GM23338 (cell line): Measurements from ENCODE around the gene OR2L3. TPM values are rescaled to one million over a fixed set of nuclear protein-coding genes. Genes with fewer than 3 reads are reported as not detected.

Source experiments
- ATAC-seq: fragments of 200-7000 bp; cut with Tn5 transposase; 3 replicates; pipeline ENCODE4 v1.9.1; 2020
- DNase-seq: peaks from one replicate; pipeline ENCODE4 v3.0.0-alpha.2; 2015; ENCODE audit warnings: low spot score
- H2AFZ ChIP-seq: fragments of 200-600 bp; sonication (generic); 2 replicates; pipeline ENCODE4 v1.8.0; 2016; ENCODE audit warnings: antibody characterized with exemption, mild to moderate bottlenecking, moderate library complexity
- H3F3A ChIP-seq: fragments of 200-600 bp; sonication (generic); replicated peaks from 2 replicates; pipeline ENCODE4 v1.8.0; 2017; ENCODE audit warnings: antibody characterized with exemption, mixed run types, low read depth
- H3K27ac ChIP-seq: fragments of 200-600 bp; sonication (generic); 2 replicates; pipeline ENCODE4 v1.6.1; 2016; ENCODE audit warnings: low read depth
- H3K27me3 ChIP-seq: fragments of 200-600 bp; sonication (generic); 2 replicates; pipeline ENCODE4 v1.8.0; 2016; ENCODE audit warnings: mild to moderate bottlenecking, mixed run types, moderate library complexity; ENCODE audit not compliant: insufficient read depth
- H3K36me3 ChIP-seq: fragments of 200-600 bp; sonication (generic); 2 replicates; pipeline ENCODE4 v1.8.0; 2016; ENCODE audit warnings: mild to moderate bottlenecking; ENCODE audit not compliant: insufficient read depth
- H3K4me1 ChIP-seq: fragments of 200-600 bp; sonication (generic); 2 replicates; pipeline ENCODE4 v1.8.0; 2016; ENCODE audit warnings: mild to moderate bottlenecking, moderate library complexity; ENCODE audit not compliant: insufficient read depth
- H3K4me2 ChIP-seq: fragments of 200-600 bp; sonication (generic); 2 replicates; pipeline ENCODE4 v1.7.1; 2017; ENCODE audit warnings: mixed run types
- H3K4me3 ChIP-seq: fragments of 200-600 bp; sonication (generic); 2 replicates; pipeline ENCODE4 v1.6.1; 2016; ENCODE audit warnings: mixed run types
- H3K79me2 ChIP-seq: fragments of 200-600 bp; sonication (generic); replicated peaks from 2 replicates; pipeline ENCODE4 v1.8.0; 2017; ENCODE audit warnings: mild to moderate bottlenecking; ENCODE audit not compliant: insufficient read depth
- H3K9me2 ChIP-seq: fragments of 200-600 bp; sonication (generic); 2 replicates; pipeline ENCODE4 v1.8.0; 2017; ENCODE audit not compliant: insufficient read depth
- H4K20me1 ChIP-seq: fragments of 200-600 bp; sonication (generic); replicated peaks from 2 replicates; pipeline ENCODE4 v1.8.0; 2017; ENCODE audit warnings: mild to moderate bottlenecking; ENCODE audit not compliant: insufficient read depth
- H3K27ac Mint-ChIP-seq: 2 replicates; pipeline ENCODE4 v1.8.0; 2020; ENCODE audit warnings: inconsistent platforms, mild to moderate bottlenecking, moderate library complexity, mixed read lengths
- H3K27me3 Mint-ChIP-seq: 3 replicates; pipeline ENCODE4 v1.8.0; 2022; ENCODE audit warnings: low read depth, mild to moderate bottlenecking, moderate library complexity, mixed read lengths, inconsistent platforms; ENCODE audit not compliant: insufficient read depth, poor library complexity
- H3K36me3 Mint-ChIP-seq: 3 replicates; pipeline ENCODE4 v1.8.0; 2021; ENCODE audit warnings: low read depth, mild to moderate bottlenecking, inconsistent platforms, moderate library complexity, mixed read lengths
- H3K4me1 Mint-ChIP-seq: 3 replicates; pipeline ENCODE4 v1.8.0; 2020; ENCODE audit warnings: mild to moderate bottlenecking, inconsistent platforms, mixed read lengths
- H3K4me3 Mint-ChIP-seq: 3 replicates; pipeline ENCODE4 v1.8.0; 2021; ENCODE audit warnings: moderate library complexity, mild to moderate bottlenecking, inconsistent platforms, mixed read lengths
- H3K9me3 Mint-ChIP-seq: 3 replicates; pipeline ENCODE4 v1.8.0; 2020; ENCODE audit warnings: moderate library complexity, mild to moderate bottlenecking, inconsistent platforms, mixed read lengths
- CREB1 ChIP-seq: fragments of 250-450 bp; sonication (Bioruptor Pico); IDR thresholded peaks from 2 replicates; pipeline ENCODE4 v1.5.0; 2020; ENCODE audit warnings: low read depth, mild to moderate bottlenecking, moderate library complexity
- CTCF ChIP-seq, 2 experiments: fragments of 200-600 bp in 1 of 2; sonication (generic) in 1 of 2; conservative IDR thresholded peaks; 2 replicates each; pipeline versions ENCODE4 v1.5.1 to v1.6.1; 2016 to 2017; ENCODE audit warnings: antibody characterized with exemption in 2 of 2, low read depth in 2 of 2, mild to moderate bottlenecking in 2 of 2, moderate library complexity in 1 of 2
- ETS1 ChIP-seq: IDR thresholded peaks from 2 replicates; pipeline ENCODE4 v1.6.1; 2016; ENCODE audit warnings: antibody characterized with exemption
- EZH2 ChIP-seq: fragments of 200-600 bp; sonication (generic); IDR thresholded peaks from one replicate; pipeline ENCODE4 v1.8.0; 2017; ENCODE audit warnings: antibody characterized with exemption, mild to moderate bottlenecking, low read depth; ENCODE audit not compliant: unreplicated experiment
- EZH2phosphoT487 ChIP-seq: fragments of 200-600 bp; sonication (generic); IDR thresholded peaks from one replicate; pipeline ENCODE4 v1.8.1; 2018; ENCODE audit warnings: antibody characterized with exemption; ENCODE audit not compliant: unreplicated experiment
- JUNB ChIP-seq: IDR thresholded peaks from one replicate; pipeline ENCODE4 v1.6.1; 2016; ENCODE audit warnings: antibody characterized with exemption; ENCODE audit not compliant: unreplicated experiment
- NANOG ChIP-seq: IDR thresholded peaks from 2 replicates; pipeline ENCODE4 v1.6.1; 2016; ENCODE audit warnings: antibody characterized with exemption, borderline replicate concordance
- POLR2AphosphoS5 ChIP-seq: IDR thresholded peaks from 2 replicates; pipeline ENCODE4 v1.6.1; 2016; ENCODE audit warnings: antibody characterized with exemption, low read depth
- REST ChIP-seq: IDR thresholded peaks from one replicate; pipeline ENCODE4 v1.6.1; 2018; ENCODE audit warnings: antibody characterized with exemption; ENCODE audit not compliant: unreplicated experiment
- STAT1 ChIP-seq: IDR thresholded peaks from one replicate; pipeline ENCODE4 v1.6.1; 2016; ENCODE audit warnings: antibody characterized with exemption; ENCODE audit not compliant: unreplicated experiment
- ZNF114 ChIP-seq: fragments of 250-450 bp; sonication (Bioruptor Pico); IDR thresholded peaks from 2 replicates; pipeline ENCODE4 v1.5.0; 2020; ENCODE audit warnings: mild to moderate bottlenecking, moderate library complexity
- ZNF331 ChIP-seq: fragments of 250-450 bp; sonication (Bioruptor Pico); IDR thresholded peaks from 2 replicates; pipeline ENCODE4 v1.5.0; 2020; ENCODE audit warnings: low read depth, mild to moderate bottlenecking, moderate library complexity
- polyA plus RNA-seq: library from polyadenylated mRNA; unstranded; fragments of >200 nt; fragmentation: Nextera tagmentation; extraction: Ambion mirVana; gene quantifications from 2 replicates; pipeline ENCODE4 v1.2.1, GENCODE V29; 2016
- total RNA-seq: library from RNA; depleted of rRNA; stranded (reverse); fragments of >200 nt; shearing (Covaris generic); gene quantifications from 2 replicates; pipeline ENCODE4 v1.2.3, GENCODE V29; 2014
- TF ChIP-seq, protein P1 (sequence below): fragments of 250-450 bp; sonication (Bioruptor Pico); IDR thresholded peaks from 2 replicates; pipeline ENCODE4 v1.5.0; 2020; ENCODE audit warnings: mild to moderate bottlenecking, moderate library complexity

The OR2L3 gene
- total and polyA plus RNA-seq, 2 experiments from 2014 or later = not detected

- Histone ChIP-seq H3F3A (no peaks in the 10 kb centered on the region), H4K20me1 (no peaks in the 10 kb centered on the region), H3K27ac (no peak within 1 kb of the TSS), H3K79me2 (no peaks in the 10 kb centered on the region), H3K4me2 (no peak within 1 kb of the TSS), H3K4me1 (no peaks in the 10 kb centered on the region), H3K4me3 (no peak within 1 kb of the TSS), H3K9me2 (no peaks in the 10 kb centered on the region), H2AFZ (no peak within 1 kb of the TSS), H3K27me3 (no peaks in the 10 kb centered on the region), H3K36me3 (no peaks in the 10 kb centered on the region)
- Mint-ChIP-seq H3K4me1 (no peaks in the 10 kb centered on the region), H3K27ac (no peak within 1 kb of the TSS), H3K4me3 (no peak within 1 kb of the TSS), H3K9me3 (peaks cover 84% of the 10 kb centered on the region), H3K27me3 (no peaks in the 10 kb centered on the region), H3K36me3 (peaks cover 12% of the 10 kb centered on the region)
- TF ChIP-seq NANOG = no peak
- no peak for TF ChIP-seq STAT1
- no peak for TF ChIP-seq ZNF114 (CRISPR knock-in tag)
- TF ChIP-seq, protein P1, sequence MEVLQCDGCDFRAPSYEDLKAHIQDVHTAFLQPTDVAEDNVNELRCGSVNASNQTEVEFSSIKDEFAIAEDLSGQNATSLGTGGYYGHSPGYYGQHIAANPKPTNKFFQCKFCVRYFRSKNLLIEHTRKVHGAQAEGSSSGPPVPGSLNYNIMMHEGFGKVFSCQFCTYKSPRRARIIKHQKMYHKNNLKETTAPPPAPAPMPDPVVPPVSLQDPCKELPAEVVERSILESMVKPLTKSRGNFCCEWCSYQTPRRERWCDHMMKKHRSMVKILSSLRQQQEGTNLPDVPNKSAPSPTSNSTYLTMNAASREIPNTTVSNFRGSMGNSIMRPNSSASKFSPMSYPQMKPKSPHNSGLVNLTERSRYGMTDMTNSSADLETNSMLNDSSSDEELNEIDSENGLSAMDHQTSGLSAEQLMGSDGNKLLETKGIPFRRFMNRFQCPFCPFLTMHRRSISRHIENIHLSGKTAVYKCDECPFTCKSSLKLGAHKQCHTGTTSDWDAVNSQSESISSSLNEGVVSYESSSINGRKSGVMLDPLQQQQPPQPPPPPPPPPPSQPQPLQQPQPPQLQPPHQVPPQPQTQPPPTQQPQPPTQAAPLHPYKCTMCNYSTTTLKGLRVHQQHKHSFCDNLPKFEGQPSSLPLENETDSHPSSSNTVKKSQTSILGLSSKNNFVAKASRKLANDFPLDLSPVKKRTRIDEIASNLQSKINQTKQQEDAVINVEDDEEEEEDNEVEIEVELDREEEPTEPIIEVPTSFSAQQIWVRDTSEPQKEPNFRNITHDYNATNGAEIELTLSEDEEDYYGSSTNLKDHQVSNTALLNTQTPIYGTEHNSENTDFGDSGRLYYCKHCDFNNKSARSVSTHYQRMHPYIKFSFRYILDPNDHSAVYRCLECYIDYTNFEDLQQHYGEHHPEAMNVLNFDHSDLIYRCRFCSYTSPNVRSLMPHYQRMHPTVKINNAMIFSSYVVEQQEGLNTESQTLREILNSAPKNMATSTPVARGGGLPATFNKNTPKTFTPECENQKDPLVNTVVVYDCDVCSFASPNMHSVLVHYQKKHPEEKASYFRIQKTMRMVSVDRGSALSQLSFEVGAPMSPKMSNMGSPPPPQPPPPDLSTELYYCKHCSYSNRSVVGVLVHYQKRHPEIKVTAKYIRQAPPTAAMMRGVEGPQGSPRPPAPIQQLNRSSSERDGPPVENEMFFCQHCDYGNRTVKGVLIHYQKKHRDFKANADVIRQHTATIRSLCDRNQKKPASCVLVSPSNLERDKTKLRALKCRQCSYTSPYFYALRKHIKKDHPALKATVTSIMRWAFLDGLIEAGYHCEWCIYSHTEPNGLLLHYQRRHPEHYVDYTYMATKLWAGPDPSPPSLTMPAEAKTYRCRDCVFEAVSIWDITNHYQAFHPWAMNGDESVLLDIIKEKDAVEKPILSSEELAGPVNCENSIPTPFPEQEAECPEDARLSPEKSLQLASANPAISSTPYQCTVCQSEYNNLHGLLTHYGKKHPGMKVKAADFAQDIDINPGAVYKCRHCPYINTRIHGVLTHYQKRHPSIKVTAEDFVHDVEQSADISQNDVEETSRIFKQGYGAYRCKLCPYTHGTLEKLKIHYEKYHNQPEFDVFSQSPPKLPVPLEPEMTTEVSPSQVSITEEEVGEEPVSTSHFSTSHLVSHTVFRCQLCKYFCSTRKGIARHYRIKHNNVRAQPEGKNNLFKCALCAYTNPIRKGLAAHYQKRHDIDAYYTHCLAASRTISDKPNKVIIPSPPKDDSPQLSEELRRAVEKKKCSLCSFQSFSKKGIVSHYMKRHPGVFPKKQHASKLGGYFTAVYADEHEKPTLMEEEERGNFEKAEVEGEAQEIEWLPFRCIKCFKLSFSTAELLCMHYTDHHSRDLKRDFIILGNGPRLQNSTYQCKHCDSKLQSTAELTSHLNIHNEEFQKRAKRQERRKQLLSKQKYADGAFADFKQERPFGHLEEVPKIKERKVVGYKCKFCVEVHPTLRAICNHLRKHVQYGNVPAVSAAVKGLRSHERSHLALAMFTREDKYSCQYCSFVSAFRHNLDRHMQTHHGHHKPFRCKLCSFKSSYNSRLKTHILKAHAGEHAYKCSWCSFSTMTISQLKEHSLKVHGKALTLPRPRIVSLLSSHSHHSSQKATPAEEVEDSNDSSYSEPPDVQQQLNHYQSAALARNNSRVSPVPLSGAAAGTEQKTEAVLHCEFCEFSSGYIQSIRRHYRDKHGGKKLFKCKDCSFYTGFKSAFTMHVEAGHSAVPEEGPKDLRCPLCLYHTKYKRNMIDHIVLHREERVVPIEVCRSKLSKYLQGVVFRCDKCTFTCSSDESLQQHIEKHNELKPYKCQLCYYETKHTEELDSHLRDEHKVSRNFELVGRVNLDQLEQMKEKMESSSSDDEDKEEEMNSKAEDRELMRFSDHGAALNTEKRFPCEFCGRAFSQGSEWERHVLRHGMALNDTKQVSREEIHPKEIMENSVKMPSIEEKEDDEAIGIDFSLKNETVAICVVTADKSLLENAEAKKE = no peak
- TF ChIP-seq CTCF (conservative IDR thresholded peaks at IDR 0.05; ENCODE audit: low read depth in 2 of 2) = no peak
- no peak for TF ChIP-seq EZH2phosphoT487
- TF ChIP-seq JUNB = no peak
- TF ChIP-seq CREB1 (CRISPR knock-in tag) = no peak
- TF ChIP-seq REST = no peak
- no peak for TF ChIP-seq ETS1
- TF ChIP-seq POLR2AphosphoS5 = no peak
- TF ChIP-seq ZNF331 (CRISPR knock-in tag) = no peak
- TF ChIP-seq EZH2 = no peak
- ATAC-seq = no peak
- DNase-seq = no peak
Observed at GRCh38 chr1:248013229-248013710, 33.4 kb upstream of the OR2L3 start, which contains the start of gene OR2L5. Gene OR2L5, plus strand, starts transcription at chr1:248013660. Its CDS starts 8,288 bp downstream, at chr1:248021948.
